Psoas muscle (tissue), 8 donors: Measurements from ENCODE around the gene CHURC1. TPM values are rescaled to one million over a fixed set of nuclear protein-coding genes. Genes with fewer than 3 reads are reported as not detected.
"Not testable (repeated sequence)": the region's sequence is repeated elsewhere in the genome, so short reads cannot be mapped to it uniquely, and the experiment has no call there.

Source experiments
- ATAC-seq, 4 donors: fragments of 200-7000 bp; cut with Tn5 transposase; one replicate each; pipeline ENCODE4 v1.9.1; 2020; ENCODE audit warnings: moderate library complexity in 3 of 4, mild to moderate bottlenecking in 2 of 4
- DNase-seq, 2 donors: peaks; one replicate each; pipeline ENCODE4 v3.0.0-alpha.2; 2020
- H3K27ac ChIP-seq: fragments of 200-600 bp; one replicate; pipeline ENCODE4 v1.8.0; 2022
- H3K27me3 ChIP-seq, 3 donors: fragments of 200-600 bp in 1 of 3; one replicate each; pipeline versions ENCODE4 v1.6.1 to v1.8.0; 2013 to 2022; ENCODE audit warnings: low read length in 2 of 3, mild to moderate bottlenecking in 2 of 3, moderate library complexity in 1 of 3; ENCODE audit not compliant: insufficient read depth in 3 of 3
- H3K36me3 ChIP-seq, 2 donors: fragments of 200-600 bp in 1 of 2; one replicate each; pipeline versions ENCODE4 v1.6.1 to v1.8.0; 2013 to 2022; ENCODE audit warnings: low read depth in 1 of 2, mild to moderate bottlenecking in 1 of 2, moderate library complexity in 1 of 2; ENCODE audit not compliant: insufficient read depth in 1 of 2
- H3K4me1 ChIP-seq: fragments of 200-600 bp; one replicate; pipeline ENCODE4 v1.8.0; 2022
- H3K4me3 ChIP-seq: fragments of 200-600 bp; one replicate; pipeline ENCODE4 v1.8.0; 2022; ENCODE audit warnings: mild to moderate bottlenecking
- H3K9me3 ChIP-seq: fragments of 200-600 bp; one replicate; pipeline ENCODE4 v1.8.0; 2022
- CTCF ChIP-seq: fragments of 200-600 bp; IDR thresholded peaks from one replicate; pipeline ENCODE4 v1.8.0; 2022; ENCODE audit warnings: antibody characterized with exemption
- WGBS, 3 donors: extraction: QIAGEN DNeasy Blood & Tissue Kit; methylation state at CpG; one replicate each; pipeline versions ENCODE4 v1.1.6 to v1.1.7; 2013; 5-methylcytosine and 5-hydroxymethylcytosine counted together
- intact Hi-C, 2 donors: fragments of 100-400 bp; cut with DNase I; formaldehyde crosslinking; loops; one replicate each; pipeline versions ENCODE4 v1.11.0 to v1.14.2; 2022
- polyA plus RNA-seq, 3 donors: library from polyadenylated mRNA; stranded (reverse); fragments of 200-250 nt; gene quantifications; one replicate each; pipeline ENCODE4 v1.2.3, GENCODE V29; 2013
- total RNA-seq, 4 donors: library from RNA; stranded (reverse); fragmentation: NEBNext Ultra II Directional in 2 of 4; extraction: Animal tissue kit (Norgen Biotek cat#: 25700) in 2 of 4; gene quantifications; one replicate each; pipeline versions ENCODE4 v1.2.1 to v1.2.4, GENCODE V29; 2021 to 2023
- donor health status: healthy with polysubstance abuse.
- donor health status: DM: no; HTN: no; CAD: no; lungs with moderate emphysema.
- donor health status: Bipolar disorder and iron deficiency.
- donor health status: healthy.
- donor health status: DM: yes; HTN: yes; CAD: no.
- donor health status: DM: no; HTN: no; CAD: no.
- donor health status: DM: no; HTN: no; CAD: no.
- donor health status: DM: yes; HTN: yes; CAD: no.

CHURC1 gene
- total and polyA plus RNA-seq, 7 donors: 31.4 to 112 (median 77.9) TPM

GRCh38 chr14:64910847-64911495 is 3.3 kb upstream of the CHURC1 start:
- Histone ChIP-seq H3K27ac (no peak overlapping the region), H3K4me3 (no peak overlapping the region), H3K36me3 (no peaks in the 10 kb centered on the region), H3K4me1 (peaks cover 9% of the 10 kb centered on the region), H3K27me3 (no peaks in the 10 kb centered on the region), H3K9me3 (no peaks in the 10 kb centered on the region)
- DNase-seq: no peak
- 24 to 32% (median 28%) methylated on average over 3 of the region's 3 CpGs for WGBS, 3 donors
- intact Hi-C loops: no loop called here
- TF ChIP-seq CTCF: peak; percentile 40
- no peak for ATAC-seq

GRCh38 chr14:64912261-64912660 is 2.0 kb upstream of the CHURC1 start:
- Histone ChIP-seq H3K4me3 (no peak overlapping the region), H3K9me3 (no peaks in the 10 kb centered on the region), H3K36me3 (no peaks in the 10 kb centered on the region), H3K27me3 (no peaks in the 10 kb centered on the region), H3K4me1 (peaks cover 17% of the 10 kb centered on the region), H3K27ac (no peak overlapping the region)
- no peak for DNase-seq
- intact Hi-C loops: no loop called here
- no peak for TF ChIP-seq CTCF
- 0 to 53% (median 0%) methylated on average over 1 of the region's 1 CpG for WGBS, 3 donors
- ATAC-seq: no peak

GRCh38 chr14:64913477-64913876 is 778 bp upstream of the CHURC1 start:
- H3K9me3 ChIP-seq, H3K27ac ChIP-seq, DNase-seq, ATAC-seq, H3K27me3 ChIP-seq, H3K36me3 ChIP-seq, intact Hi-C loops: not testable (repeated sequence)
- Histone ChIP-seq H3K4me1 (peaks cover 29% of the 10 kb centered on the region), H3K4me3 (peak overlapping the region; percentile 99)
- 18 to 38% (median 29%) methylated on average over 1 to 4 of the region's 5 CpGs for WGBS, 3 donors

- ATAC-seq (no peak), DNase-seq (no peak)
- intact Hi-C loops: no loop called here
- TF ChIP-seq CTCF: no peak
- H3K4me3 ChIP-seq: peak overlapping the region; percentile 99
- H3K27me3 ChIP-seq: no peaks in the 10 kb centered on the region
- no peaks in the 10 kb centered on the region for H3K36me3 ChIP-seq
- 7 to 14% (median 10%) methylated on average over 4 of the region's 4 CpGs for WGBS, 3 donors
- peaks cover 45% of the 10 kb centered on the region for H3K4me1 ChIP-seq
- no peaks in the 10 kb centered on the region for H3K9me3 ChIP-seq
- H3K27ac ChIP-seq: peak overlapping the region; percentile 100
Observed at GRCh38 chr14:64915029-64915424, 772 bp downstream of the CHURC1 start.

GRCh38 chr14:64915797-64916196 is 1.5 kb downstream of the CHURC1 start:
- H3K36me3 ChIP-seq: no peaks in the 10 kb centered on the region
- H3K27me3 ChIP-seq: no peaks in the 10 kb centered on the region
- ATAC-seq: no peak
- DNase-seq: no peak
- intact Hi-C loops: no loop called here
- H3K4me1 ChIP-seq: peaks cover 52% of the 10 kb centered on the region
- peak overlapping the region; percentile 100 for H3K27ac ChIP-seq
- no peaks in the 10 kb centered on the region for H3K9me3 ChIP-seq
- H3K4me3 ChIP-seq: peak overlapping the region; percentile 99
- no peak for TF ChIP-seq CTCF
- WGBS, 3 donors: 88 to 91% (median 89%) methylated on average over 2 of the region's 2 CpGs
